ENCODE measurements around the gene CSRP1. TPM values are rescaled to one million over a fixed set of nuclear protein-coding genes. Genes with fewer than 3 reads are reported as not detected.

CSRP1 gene
- polyA plus RNA-seq, 3 donors = 96.0 to 310 (median 278) TPM

DNA sequence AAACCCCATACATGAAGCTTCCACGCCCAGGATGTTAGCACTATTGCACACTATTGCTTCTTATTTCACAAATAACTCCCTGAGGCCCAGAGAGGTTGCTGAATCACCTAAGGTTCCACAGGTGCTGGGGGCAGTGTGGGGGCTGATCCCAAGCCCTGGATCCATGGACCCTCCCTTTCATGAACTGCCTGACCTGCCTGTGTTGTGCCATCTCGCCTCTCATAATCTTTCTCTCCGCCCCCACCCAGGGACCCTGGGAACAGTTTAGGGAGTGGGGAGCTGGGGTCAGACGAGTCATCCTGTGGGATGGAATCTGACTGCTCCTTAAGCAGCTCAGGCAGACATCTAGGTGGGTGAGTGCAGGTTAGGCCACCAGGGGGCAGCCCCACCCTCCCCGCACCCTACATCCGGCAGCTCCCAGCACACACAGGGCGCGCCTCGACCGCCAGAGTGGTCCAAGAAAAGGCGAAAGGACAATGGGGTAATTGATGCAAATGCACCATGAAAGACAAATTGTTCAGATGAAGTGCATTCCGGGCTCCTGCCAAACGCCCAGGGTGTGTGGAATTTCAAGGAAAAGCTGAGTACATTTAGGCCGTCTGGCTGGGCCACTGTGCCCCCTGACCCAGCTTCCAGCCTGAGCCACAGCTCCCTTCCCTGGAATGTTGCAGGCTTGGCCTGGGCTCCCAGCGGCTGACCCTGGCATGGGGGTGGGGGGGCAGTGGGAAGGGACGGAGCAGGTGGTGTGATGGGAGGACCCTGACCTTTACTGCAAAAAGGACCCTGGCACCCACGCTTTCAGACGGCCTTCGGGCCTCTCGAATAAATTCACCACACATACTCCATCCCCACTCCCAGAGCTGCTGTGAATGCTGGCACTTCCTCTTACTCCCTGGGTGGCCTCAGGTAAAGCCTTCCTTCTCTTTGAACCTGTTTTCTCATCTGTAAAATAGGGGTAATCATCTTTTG is 58.7 kb downstream of the CSRP1 start:
- H3K27ac ChIP-seq (ENCODE audit: low read depth, low read length) = no peak overlapping the region
- 28 to 37% (median 36%) methylated on average over 20 of the region's 20 CpGs for WGBS, 3 donors

DNA sequence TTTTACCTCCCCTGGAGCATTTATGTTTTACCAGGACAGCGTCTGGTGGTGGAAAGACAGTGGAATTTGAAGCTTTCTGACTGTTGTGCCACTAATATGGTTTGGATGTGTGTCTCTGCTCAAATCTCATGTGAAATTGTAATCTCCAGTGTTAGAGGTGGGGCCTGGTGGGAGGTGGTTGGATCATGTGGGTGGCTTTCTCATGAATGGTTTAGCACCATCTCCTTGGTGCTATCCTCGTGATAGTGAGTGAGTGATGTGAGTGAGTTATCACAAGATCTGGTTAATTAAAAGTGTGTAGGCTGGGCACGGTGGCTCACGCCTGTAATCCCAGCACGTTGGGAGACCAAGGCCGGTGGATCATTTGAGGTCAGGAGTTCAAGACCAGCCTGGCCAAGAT is 61.6 kb downstream of the CSRP1 start:
- no peak overlapping the region for H3K27ac ChIP-seq (ENCODE audit: low read depth, low read length)
- 91 to 98% (median 92%) methylated on average over 6 of the region's 6 CpGs for WGBS, 3 donors

DNA sequence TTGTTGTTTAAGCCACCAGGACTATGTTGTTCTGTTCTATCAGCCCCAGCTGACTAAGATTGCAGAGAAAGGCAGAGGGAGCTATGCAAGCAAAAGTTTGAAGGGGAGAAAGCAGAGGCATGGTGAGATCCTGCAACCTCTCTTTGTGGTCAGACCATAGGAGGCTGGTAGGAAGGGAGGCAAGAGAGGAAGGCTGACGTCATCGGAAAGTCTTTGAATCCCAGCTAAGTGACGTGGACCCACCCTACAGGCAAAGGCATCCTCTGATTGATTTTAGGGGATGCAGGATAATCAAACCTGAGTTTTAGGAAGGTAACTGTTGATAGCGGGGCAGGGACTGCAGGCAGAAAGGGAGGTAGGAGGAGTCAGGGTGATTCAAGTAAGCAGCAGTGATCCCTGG is 62.1 kb downstream of the CSRP1 start:
- WGBS, 3 donors = 71 to 83% (median 78%) methylated on average over 4 of the region's 4 CpGs
- H3K27ac ChIP-seq (ENCODE audit: low read depth, low read length) = no peak overlapping the region

DNA sequence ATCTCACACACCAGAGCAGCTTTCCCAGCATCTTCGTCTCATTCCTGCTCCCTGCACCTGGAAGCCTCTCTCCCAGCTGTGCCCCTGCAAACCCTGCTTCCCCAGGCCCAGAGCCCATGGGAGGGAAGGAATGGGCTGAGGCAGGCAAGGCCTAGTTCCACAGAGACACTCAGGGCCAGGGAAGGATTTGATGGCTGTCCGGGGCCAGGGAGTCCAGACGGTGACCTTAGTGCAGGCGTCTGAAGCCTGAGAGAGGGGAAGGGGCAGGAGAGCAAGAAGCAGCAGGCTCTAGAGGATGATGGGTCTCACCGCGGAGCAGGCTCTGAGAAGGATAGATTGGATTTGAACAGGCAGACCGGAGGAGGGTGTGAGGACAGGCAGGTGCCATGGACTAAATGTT is 63.2 kb downstream of the CSRP1 start:
- H3K27ac ChIP-seq (ENCODE audit: low read depth, low read length) = no peak overlapping the region
- 83 to 93% (median 90%) methylated on average over 7 of the region's 7 CpGs for WGBS, 3 donors

DNA sequence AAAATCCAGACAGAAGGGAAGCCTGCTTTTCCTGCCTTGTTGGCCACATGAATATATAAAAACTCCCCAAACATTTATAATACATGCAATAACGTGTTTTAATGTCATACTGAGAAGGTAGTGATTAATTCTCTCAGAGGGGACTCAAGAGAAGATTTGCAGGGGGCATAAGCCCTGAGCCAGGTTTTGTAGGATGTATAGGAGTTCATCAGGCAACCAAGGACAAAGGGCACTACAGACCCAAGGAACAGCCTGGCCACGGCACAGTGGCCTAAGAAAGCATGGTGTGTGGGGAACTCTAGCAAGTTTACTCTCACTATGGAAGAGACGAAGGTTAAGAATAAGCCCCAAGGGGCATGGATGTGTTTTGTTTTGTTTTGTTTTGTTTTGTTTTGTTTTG is 70.0 kb downstream of the CSRP1 start:
- H3K27ac ChIP-seq (ENCODE audit: low read depth, low read length) = no peak overlapping the region
- 67 to 78% (median 70%) methylated on average over 3 of the region's 3 CpGs for WGBS, 3 donors

DNA sequence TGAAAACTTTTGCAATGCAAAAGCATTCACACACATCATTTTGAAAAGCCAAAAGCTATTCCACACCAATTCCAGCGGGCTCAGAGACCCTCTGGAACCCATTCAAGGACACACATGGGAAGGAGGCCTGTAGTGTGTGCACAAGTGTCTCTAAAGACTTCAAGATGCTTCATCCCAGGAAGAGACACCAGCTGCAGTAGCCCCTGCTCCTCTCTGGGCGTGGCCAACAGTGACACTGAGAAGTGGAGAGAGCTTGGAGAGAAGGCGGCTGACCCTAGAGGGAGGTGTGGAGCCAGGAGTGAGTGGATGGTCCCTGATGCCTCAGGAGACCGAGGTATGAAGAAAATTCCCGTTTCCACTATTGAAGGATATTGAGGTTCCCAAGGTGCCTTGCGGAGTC is 70.5 kb downstream of the CSRP1 start:
- H3K27ac ChIP-seq (ENCODE audit: low read depth, low read length) = no peak overlapping the region
- WGBS, 3 donors = 56 to 70% (median 65%) methylated on average over 6 of the region's 6 CpGs

DNA sequence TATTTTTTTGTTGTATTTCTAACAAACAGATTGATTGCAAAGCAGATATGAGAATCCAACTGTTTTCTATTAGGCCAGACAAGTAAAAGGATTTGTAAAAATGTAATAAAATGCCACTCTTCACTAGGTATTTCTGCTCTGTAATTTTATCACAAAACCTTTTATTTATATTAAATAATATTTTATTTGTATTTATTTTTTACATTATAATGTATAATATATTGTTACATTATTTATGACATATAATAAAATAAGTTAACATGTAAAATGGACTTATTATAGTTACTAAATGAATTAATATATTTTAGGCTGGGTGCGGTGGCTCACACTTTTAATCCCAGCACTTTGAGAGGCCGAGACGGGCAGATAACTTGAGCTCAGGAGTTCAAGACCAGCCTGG is 72.7 kb downstream of the CSRP1 start:
- 84 to 97% (median 97%) methylated on average over 3 of the region's 3 CpGs for WGBS, 3 donors
- no peak overlapping the region for H3K27ac ChIP-seq (ENCODE audit: low read depth, low read length)

DNA sequence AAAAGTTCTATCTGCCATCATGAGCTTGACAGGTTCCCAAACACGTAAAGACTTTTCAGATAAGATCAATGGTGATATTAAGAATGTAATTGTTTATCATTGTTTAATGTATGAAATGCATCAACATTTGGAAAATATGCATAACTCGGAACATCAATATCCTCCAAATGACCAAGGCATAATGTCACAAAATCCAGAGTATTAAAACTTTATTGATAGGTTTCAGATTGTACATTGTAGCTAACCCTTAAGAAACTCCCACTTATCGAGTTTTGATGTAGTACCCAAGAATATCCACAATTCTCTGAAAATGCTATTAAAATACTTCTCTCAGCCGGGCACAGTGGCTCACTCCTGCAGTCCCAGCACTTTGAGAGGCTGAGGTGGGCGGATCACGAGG is 73.3 kb downstream of the CSRP1 start:
- 85 to 90% (median 89%) methylated on average over 6 of the region's 6 CpGs for WGBS, 3 donors
- H3K27ac ChIP-seq (ENCODE audit: low read depth, low read length) = no peak overlapping the region

Other genes with a start within 250 kb of the CSRP1 start
- 1 to 10 TPM in 2 of 3 donors, under 1 TPM in 1; 0.64 to 6.5 (median 6.2) TPM for gene PKP1, start 223.6 kb downstream of the CSRP1 start, polyA plus RNA-seq
- 10 to 100 TPM in 1 of 3 donors, 1 to 10 TPM in 1, under 1 TPM in 1; 0.91 to 23.8 (median 1.1) TPM for gene TNNT2, start 129.4 kb downstream of the CSRP1 start, polyA plus RNA-seq
- 10 to 100 TPM in 1 of 3 donors, 1 to 10 TPM in 2; 1.8 to 23.0 (median 3.9) TPM for gene LAD1, start 107.8 kb downstream of the CSRP1 start, polyA plus RNA-seq
- 1 to 10 TPM in 1 of 3 donors, under 1 TPM in 1, not detected in 1; 0.15 to 3.9 TPM for gene TNNI1, start 85.4 kb downstream of the CSRP1 start, polyA plus RNA-seq
- gene PHLDA3, start 37.9 kb downstream of the CSRP1 start, polyA plus RNA-seq = 100 to 1,000 TPM in 1 of 3 donors, 10 to 100 TPM in 2; 15.1 to 390 (median 61.0) TPM
- 10 to 100 TPM in 2 of 3 donors, 1 to 10 TPM in 1; 4.1 to 26.8 (median 17.2) TPM for gene NAV1, start 32.0 kb upstream of the CSRP1 start, polyA plus RNA-seq